Measurements from ENCODE around the gene NDUFB3.
A peak's percentile ranks its signal among the peaks of the same experiment; 100 is the strongest.
"Not testable (repeated sequence)": the region's sequence is repeated elsewhere in the genome, so short reads cannot be mapped to it uniquely, and the experiment has no call there.

NDUFB3 gene

DNA sequence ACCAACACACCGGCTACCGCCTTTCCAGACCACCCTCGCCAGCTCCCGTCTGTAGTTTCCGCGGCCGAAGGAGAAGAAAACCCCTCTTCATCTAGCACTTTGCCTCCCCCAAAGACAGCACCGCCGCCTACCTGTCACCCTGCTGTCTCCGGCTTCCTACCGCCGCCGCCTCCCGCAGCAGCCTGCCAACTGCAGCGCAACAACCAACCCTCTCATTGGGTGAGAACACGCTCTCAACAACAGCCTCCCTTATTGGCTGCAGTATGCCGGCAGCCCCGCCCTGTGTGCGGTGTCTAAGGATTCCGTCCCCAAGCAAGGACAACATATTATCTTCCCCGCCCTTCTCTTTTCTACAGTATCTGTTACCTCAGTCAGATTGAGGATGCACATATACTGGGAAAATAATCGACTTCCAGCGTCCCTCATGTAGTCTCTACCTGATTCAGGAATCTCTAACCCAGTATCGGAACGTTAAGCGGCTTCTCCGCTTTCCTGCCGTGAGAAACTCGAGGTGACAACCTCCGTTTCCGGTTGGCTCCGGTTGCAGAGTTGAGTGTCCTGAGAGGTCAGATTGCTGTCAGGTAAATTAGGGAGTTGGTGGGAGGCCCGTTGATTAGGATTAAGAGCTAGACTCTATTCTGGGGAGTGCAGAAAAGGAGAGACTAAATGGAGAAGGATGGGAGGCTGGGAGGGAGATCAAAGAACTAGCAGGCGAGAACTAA lies at the start of gene NDUFB3, which contains the start of gene HYCC2:
TSS of gene NDUFB3 (plus strand) at position 523 of the 722 bp plus-strand sequence. CDS start 6,882 bp downstream, outside the sequence.
TSS of gene HYCC2 (minus strand) at position 193 of the 722 bp plus-strand sequence. CDS start 47,662 bp downstream, outside the sequence.
- DNase-seq, result peak; percentile 93

DNA sequence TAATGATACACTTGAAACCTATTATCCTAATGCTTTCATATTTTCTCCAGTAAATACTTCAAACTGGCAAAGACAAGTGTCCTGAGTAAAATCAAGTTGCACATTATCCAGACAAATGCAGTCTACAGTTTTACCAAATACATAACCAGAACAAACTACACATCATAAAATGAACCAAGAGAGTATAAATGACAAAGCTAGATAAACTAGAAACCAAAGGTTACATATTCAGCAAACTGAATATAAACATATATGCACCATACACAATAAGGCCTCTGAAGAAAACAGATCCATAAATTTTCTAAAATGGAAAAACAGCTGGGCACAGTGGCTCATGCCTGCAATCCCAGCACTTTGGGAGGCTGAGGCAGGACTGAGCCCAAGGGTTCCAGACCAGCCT lies 47.3 kb upstream of the NDUFB3 start:
- DNase-seq, result no peak

DNA sequence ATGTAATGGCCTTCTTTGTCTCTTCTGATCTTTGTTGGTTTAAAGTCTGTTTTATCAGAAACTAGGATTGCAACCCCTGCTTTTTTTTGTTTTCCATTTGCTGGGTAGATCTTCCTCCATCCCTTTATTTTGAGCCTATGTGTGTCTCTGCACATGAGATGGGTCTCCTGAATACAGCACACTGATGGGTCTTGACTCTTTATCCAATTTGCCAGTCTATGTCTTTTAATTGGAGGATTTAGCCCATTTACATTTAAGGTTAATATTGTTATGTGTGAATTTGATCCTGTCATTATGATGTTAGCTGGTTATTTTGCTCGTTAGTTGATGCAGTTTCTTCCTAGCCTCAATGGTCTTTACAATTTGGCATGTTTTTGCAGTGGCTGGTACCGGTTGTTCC lies 37.4 kb upstream of the NDUFB3 start:
- not testable (repeated sequence) for DNase-seq

DNA sequence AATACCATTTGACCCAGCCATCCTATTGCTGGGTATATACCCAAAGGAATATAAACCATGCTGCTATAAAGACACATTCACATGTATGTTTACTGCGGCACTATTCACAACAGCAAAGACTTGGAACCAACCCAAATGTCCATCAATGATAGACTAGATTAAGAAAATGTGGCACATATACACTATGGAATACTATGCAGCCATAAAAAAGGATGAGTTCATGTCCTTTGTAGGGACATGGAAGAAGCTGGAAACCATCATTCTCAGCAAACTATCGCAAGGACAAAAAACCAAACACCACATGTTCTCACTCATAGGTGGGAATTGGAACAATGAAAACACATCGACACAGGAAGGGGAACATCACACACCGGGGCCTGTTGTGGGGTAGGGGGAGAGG lies 33.4 kb upstream of the NDUFB3 start:
- DNase-seq, result not testable (repeated sequence)

DNA sequence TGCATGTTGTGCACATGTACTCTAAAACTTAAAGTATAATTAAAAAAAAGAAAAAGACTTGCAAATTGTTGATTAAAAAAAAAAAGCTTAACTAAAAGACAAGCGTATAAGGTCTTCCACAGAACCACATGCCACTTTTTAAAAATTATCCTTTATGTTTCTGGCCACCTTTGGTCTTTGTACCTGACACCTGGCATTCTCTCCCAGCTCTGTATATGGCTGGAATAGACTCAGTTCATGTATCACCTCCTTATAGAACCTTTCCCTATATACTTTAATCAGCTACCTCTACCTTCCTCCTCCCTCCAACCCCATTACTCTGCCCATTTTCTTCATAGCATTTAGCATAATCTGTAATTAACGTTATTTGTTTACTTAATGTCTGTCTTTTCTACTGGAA lies 32.9 kb upstream of the NDUFB3 start:
- no peak for DNase-seq

DNA sequence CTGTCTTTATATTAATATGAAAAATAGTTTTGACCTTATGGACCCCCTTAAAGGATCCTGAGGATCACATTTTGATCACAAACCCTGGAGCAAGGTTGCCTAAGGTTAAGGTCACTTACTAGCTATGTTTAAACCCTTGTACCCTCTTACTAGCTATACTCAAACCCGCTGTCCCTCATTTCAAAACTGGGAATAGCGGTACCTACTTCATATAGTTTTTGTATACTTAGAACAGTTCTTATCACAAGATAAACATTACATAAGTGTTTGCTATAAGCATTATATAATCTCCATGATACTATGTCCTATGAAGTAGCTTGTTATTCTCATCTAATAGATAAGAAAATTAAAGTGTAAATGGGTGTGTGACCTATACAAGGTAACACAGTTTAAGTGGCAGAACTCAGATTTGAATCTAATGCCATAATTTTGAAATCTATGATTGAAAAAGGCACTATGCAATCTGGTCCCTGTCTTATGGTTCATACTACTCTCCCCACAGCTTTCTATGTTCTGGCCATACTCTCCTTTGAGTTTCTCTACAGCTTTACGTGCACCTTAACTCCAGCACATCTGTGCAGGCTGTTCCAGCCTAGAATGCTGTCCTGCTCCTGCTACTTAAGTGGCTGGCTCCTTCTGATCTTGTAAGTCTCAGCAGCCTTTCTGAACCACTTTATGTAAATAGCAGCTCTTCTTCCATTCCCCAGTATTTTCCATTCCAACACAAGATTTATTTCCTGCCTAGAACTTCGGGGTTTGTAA lies 30.8 kb upstream of the NDUFB3 start:
- no peak for DNase-seq

DNA sequence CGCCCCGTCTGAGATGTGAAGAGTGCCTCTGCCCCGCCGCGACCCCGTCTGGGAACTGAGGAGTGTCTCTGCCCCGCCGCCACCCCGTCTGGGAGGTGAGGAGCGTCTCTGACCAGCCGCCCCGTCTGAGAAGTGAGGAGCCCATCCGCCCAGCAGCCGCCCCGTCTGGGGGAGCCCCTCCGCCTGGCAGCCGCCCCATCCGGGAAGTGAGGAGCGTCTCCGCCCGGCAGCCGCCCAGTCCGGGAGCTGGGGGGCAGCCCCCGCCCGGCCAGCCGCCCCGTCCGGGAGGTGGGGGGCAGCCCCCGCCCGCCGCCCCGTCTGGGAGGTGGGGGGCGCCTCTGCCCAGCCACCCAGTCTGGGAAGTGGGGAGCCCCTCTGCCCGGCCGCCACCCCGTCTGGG lies 29.4 kb upstream of the NDUFB3 start:
- DNase-seq, result not testable (repeated sequence)

DNA sequence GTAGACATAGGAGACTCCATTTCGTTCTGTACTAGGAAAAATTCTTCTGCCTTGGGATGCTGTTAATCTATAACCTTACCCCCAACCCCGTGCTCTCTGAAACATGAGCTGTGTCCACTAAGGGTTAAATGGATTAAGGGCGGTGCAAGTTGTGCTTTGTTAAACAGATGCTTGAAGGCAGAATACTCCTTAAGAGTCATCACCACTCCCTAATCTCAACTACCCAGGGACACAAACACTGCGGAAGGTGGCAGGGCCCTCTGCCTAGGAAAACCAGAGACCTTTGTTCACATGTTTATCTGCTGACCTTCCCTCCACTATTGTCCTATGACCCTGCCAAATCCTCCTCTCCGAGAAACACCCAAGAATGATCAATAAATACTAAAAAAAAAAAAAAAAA lies 28.8 kb upstream of the NDUFB3 start:
- not testable (repeated sequence) for DNase-seq

DNA sequence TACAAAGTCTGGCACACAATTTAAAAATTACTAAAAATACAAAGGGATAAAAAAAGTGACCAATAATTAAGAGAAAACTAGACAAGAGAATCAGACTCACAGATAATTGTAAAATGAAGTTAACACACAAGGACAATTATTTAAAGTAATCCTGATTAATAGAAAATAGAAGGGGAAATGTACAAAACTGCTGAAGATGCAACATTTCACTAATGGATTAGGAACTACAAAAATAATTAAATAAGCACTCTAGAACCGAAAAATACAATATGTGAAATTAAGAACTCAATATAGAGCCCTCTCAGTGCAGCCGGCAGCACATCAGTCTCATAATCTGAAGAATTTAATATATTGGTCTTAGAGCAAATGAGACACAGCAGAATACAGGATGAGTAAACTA lies 24.9 kb upstream of the NDUFB3 start:
- DNase-seq, result no peak

DNA sequence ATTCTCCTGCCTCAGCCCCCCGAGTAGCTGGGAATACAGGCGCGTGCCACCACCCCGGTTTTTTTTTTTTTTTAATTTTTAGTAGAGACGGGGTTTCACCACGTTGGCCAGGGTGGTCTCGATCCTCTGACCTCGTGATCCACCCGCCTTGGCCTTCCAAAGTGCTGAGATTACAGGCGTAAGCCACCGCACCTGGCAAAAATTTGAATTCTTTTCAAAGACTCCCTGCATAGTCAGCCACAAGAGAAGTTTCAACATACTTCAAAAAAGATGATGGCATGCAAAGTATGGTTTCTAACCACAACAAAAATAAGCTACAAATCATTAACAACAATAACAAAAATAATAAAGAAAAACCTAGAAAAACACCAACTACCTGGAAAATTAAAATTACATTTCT lies 22.3 kb upstream of the NDUFB3 start:
- DNase-seq, result no peak

DNA sequence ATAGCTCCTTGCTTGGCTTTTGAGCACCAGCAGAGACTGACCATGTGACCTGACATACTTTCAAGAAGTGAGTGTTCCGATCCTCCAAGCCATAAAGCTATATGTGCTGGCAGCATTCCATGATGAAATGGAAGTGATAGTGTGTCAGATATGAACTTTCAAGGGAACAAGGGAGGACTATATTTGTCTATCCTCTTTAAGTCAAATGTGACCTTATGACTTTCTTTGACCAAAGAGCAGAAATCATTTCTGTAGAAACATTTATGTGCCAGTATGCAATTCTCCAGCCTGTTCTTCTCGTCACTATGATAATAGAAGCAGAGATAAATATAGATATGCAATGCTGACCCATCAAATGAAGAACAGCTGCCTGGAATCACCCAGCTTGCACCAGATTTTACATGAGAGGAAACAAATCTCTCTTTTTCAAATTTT lies 14.7 kb upstream of the NDUFB3 start:
- no peak for DNase-seq

DNA sequence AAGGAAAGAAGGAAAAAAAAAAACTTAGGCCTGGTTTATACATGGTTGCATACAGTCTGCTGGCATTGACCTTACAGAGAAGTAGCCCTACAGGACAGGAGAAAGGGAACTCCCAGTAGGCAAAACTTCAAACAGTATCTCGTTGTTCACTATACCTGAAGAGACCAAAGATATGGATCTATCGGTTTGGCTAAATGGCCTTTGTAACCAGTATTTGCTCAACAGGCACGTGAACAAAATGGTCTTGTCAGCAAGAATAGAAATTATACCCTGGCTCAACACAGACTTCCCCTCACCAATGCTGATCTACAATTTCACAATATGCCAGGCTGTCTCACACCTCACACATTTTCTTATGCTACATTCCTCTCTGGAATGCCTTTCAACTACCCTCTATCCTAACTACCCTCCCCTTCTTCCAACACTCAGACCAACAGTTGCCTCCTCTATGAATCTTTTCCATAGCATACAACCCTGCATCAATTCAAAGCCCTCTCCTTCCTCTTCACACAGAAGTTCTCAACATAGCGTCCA lies 14.0 kb upstream of the NDUFB3 start:
- DNase-seq, result no peak

DNA sequence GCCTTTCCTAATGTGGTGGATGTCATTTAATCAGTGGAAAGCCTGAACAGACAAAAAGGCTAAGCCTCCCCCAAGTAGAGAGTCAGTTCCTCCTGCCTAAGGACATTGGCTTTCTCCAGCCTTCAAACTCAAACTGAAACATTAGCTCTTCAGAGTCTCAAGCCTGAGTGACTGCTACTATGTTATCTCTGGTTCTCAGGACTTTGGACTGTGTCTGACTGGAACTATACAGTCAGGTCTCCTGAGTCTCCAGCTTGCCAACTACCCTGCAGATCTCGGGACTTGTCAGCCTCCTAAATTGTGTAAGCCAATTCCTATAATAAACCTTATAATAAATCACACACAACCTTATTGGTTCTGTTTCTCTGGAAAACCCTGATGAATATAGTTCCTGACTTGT lies 12.9 kb upstream of the NDUFB3 start:
- DNase-seq, result no peak

DNA sequence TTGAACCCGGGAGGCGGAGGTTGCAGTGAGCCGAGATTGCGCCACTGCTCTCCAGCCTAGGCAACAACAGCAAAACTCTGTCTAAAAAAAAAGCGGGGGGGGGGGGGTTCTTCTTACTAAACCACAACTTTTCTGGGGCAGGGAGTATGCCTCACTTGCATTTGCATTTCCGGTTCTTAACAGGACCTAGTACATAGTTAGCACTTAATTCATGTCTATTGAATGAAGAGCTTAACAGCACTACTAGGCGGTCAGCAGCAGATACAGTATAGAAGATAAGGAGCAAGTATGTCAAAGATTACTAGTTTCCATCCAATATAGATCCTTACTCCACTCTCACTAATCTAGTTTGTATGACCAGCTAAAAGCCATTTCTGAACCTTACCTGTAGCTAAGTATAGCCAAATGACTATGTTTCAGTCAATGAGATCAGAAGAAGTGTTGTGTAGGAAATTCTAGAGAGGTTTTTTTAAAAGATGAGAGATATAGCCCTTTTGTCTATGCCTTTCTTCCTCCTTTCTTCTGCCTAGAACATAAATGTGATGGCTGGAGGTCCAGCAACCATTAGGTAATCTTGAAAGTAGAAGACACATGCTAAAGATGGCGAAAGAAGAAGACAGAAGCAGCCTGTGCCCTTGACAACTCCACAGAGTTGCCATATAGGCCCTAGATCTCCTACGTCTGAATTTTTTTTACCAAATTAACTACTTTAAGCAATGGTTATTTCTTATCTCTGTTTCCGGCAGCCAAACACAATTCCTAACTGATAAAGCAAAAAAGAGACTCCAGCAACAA lies 11.6 kb upstream of the NDUFB3 start:
- DNase-seq, result no peak

DNA sequence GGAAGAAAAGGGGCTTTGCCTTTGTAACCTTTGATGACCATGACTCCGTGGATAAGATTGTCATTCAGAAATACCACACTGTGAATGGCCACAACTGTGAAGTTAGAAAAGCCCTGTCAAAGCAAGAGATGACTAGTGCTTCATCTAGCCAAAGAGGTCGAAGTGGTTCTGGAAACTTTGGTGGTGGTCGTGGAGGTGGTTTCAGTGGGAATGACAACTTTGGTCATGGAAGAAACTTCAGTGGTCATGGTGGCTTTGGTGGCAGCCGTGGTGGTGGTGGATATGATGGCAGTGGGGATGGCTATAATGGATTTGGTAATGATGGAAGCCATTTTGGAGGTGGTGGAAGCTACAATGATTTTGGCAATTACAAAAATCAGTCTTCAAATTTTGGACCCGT lies 8.3 kb upstream of the NDUFB3 start:
- not testable (repeated sequence) for DNase-seq

DNA sequence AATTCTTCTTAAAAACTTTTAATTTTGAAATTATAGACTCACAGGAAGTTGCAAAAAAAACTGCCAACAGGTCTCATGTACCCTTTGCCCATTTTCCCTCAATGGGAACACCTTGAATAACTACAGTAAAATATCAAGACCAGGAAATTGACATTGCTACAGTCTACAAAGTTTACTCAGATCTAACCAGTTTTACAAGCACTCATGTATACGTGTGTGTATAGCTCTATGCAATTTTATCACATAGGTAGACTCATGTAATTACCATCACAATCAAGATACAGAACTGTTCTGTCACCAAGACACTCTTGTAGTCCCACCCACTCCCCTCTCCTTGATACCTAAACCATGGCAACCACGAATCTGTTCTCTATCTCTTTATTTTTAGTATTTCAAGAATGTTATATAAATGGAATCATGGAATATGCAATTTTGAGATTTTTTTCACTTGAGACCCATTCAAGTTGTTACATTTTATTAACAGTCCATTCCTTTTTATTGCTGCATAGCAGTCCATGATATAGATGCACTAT lies 6.9 kb upstream of the NDUFB3 start:
- DNase-seq, result no peak

DNA sequence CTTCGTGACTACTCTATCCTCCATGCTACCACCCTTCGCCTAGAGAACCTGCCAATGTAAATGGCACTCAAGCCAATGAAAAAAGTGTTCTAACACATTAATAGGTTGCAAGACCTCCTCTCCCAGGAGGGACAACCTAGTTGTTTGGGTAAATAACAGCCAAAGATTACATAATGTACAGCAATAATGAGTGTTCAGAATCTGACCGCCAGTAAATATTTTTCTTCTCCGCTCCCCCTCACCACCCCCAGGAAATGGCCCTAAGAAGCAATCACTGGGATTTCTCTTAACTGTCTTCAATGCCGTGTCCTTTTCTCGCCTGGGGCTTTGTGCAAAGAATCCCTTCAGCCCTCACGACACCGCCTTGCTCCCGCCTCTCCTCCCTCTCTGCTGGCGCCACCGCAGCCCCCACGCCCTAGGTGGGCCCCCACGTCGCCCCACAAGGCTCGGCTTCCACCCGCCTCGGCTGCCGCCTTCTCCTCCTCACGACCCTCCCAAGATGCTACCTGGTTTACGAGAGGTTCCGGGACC lies 788 bp upstream of the NDUFB3 start:
- DNase-seq, result no peak

DNA sequence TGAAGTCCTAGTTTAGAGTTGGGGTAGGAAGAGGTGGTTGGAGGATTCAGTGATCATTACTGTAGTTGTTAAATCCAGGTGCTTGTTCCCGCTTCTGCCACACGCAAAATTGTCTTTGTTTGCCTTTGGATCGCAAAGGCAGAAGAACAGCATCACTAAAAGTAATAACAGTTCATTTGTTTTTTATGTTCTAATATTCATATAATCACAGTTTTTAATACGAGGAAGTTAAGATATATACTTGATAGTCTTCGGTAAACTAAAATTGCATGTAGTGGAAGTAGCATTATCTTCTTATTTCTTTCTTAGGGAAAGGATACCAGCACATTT lies 365 bp downstream of the NDUFB3 start:
- DNase-seq, result no peak

DNA sequence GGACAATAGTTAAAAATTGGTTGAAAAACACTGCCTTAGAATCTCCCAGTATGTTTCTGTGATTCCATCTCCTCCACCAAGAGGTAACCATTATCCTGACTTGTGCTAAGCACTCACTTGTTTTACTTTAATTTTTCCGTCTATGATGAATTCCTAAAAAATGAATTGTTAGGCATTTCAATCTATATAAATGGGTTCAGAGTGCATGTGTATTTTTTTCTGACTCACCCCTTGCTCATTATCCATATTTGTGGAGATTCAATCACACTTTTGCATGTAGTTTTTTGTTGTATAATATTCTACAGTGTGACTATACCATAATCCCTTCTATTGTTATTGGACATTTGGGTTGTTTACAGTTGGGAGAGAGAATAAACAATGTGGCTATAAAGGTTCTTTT lies 1.3 kb downstream of the NDUFB3 start:
- no peak for DNase-seq

DNA sequence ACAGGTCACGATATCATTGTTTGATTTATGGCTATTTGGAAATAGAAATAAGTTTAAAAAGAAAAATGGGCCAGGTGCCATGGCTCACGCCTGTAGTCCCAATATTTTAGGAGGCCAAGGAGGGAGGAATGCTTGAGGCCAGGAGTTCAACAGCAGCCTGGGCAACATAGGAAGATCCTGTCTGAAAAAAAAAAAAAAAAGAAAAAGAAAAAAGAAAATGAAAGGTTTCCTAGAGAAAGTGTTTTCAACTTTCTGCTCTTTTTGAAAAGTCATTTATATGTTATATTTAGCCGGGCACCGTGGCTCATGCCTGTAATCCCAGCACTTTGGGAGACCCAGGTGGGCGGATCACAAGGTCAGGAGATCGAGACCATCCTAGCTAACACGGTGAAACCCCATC lies 3.2 kb downstream of the NDUFB3 start:
- DNase-seq, result no peak

DNA sequence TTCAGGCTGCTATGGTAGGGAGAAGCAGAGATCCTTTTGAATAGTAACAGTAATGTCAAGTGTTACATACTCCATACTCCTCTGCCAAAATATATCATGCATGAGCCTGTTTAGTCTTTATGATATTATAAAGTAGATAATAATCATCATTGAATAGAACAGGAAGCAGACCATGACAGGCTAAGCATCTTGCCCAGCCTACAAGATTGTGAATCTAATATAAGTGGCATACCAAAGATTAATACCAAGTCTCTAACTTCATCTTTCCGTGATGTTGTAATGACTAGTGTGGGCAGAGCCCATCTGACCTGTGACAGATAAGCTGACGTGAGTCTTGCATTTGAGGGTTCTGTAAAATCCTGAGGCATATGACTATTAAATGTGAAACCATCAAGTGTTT lies 13.1 kb downstream of the NDUFB3 start:
- no peak for DNase-seq

DNA sequence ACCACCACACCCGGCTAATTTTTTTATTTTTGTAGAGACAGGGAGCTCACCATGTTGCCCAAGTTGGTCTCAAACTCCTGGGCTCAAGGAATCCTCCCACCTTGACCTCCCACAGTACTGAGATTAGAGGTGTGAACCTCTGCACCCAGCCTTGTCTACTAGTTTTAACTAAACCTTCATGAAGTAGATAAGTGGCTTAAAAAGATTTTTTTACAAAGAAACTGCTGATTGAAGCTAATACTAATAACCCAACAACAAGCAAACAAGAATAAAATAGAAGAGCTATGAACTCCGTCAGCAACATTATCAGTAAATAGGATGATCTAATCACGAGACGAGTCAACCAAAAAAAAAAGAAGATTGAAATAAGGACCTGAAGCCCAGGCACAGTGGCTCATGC lies 18.8 kb downstream of the NDUFB3 start:
- DNase-seq, result no peak

DNA sequence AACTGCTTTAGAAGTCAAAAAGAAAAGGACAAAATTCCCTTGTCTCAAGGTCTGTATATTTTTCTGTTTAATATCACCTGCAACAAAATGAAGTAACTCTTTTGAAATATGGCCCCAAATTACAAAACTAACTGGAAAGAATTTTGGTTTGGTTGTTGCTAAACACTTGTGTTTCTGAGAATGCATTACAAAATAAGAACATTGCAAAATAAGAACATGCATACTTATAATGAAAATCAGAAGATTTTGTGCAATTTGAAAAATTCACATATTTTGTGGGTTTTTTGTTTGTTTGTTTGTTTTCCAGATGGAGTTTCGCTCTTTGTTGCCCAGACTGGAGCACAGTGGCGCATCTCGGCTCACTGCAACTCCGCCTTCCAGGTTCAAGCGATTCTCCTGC lies 21.8 kb downstream of the NDUFB3 start:
- DNase-seq, result no peak
